Neural cell (in vitro differentiated cells): Measurements from ENCODE around the gene TMED9.

Experiments
- EP300 ChIP-seq: fragments of 450-650 bp; conservative IDR thresholded peaks from 2 replicates; pipeline ENCODE4 v1.6.1; 2014; ENCODE audit warnings: antibody characterized with exemption, mild to moderate bottlenecking, moderate library complexity; ENCODE audit not compliant: poor library complexity, severe bottlenecking
- EZH2 ChIP-seq: fragments of 200-600, 300-800 bp; shearing (Covaris generic), sonication (generic); IDR thresholded peaks from 2 replicates; pipeline ENCODE4 v1.6.1; 2014; ENCODE audit warnings: antibody characterized with exemption, low read length, borderline replicate concordance, mild to moderate bottlenecking; ENCODE audit not compliant: insufficient read depth, poor library complexity, severe bottlenecking
- MXI1 ChIP-seq: fragments of 450-650 bp; conservative IDR thresholded peaks from 2 replicates; pipeline ENCODE4 v1.6.1; 2014; ENCODE audit warnings: antibody characterized with exemption, mild to moderate bottlenecking; ENCODE audit not compliant: poor library complexity, severe bottlenecking
- POLR2AphosphoS5 ChIP-seq: IDR thresholded peaks from 2 replicates; pipeline ENCODE4 v1.6.1; 2012
- RAD21 ChIP-seq: fragments of 450-650 bp; conservative IDR thresholded peaks from 2 replicates; pipeline ENCODE4 v1.6.1; 2014; ENCODE audit warnings: antibody characterized with exemption, mild to moderate bottlenecking, moderate library complexity
- REST ChIP-seq: IDR thresholded peaks from 2 replicates; pipeline ENCODE4 v1.6.1; 2012; ENCODE audit warnings: borderline replicate concordance
- SMC3 ChIP-seq: fragments of 450-650 bp; conservative IDR thresholded peaks from 2 replicates; pipeline ENCODE4 v1.6.1; 2014; ENCODE audit warnings: antibody characterized with exemption, mild to moderate bottlenecking, moderate library complexity; ENCODE audit not compliant: poor library complexity
- TF ChIP-seq, protein P1 (sequence below): fragments of 450-650 bp; IDR thresholded peaks from 2 replicates; pipeline ENCODE4 v1.5.1; 2014; ENCODE audit warnings: antibody characterized with exemption, mild to moderate bottlenecking, moderate library complexity; ENCODE audit not compliant: poor library complexity, severe bottlenecking

DNA sequence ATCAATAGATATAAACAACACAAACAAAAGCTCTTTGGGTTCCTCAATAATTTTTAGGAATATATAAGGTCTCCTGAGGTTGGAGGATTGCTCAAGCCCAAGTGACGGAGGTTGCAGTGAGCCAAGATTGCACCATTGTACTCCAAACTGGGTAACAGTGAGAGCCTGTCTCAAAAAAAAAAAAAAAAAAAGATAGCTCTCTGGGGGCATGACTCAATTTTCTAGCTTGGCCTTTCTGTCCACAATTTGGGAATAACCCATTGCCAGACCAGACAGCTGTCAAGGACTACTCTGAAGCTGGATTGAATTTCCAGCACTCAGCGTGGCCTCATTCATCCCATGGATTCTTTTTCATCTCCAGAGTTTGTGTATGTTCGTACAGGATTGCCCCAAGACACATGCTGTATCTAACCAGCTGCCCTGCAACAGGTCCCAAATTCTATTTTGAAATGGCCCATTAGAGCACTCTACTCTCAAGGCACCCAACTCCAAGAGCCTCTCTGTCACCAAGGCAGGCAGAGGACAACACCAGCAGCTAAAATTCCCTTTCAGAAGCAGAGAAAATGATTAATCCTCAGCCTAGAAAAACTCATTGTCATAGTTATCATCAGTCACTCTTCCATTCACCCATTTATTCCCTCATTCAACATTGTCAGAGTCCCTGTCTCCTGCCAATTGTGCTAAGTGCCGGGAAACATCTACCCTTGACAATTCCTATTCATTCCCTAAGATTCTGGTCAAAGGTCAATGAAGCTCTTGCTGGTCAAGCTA, 46.3 kb upstream of the TMED9 start:
- TF ChIP-seq EZH2 (no peak), SMC3 (no peak), RAD21 (no peak), POLR2AphosphoS5 (no peak), MXI1 (no peak), EP300 (no peak), REST (no peak)
- TF ChIP-seq, protein P1, sequence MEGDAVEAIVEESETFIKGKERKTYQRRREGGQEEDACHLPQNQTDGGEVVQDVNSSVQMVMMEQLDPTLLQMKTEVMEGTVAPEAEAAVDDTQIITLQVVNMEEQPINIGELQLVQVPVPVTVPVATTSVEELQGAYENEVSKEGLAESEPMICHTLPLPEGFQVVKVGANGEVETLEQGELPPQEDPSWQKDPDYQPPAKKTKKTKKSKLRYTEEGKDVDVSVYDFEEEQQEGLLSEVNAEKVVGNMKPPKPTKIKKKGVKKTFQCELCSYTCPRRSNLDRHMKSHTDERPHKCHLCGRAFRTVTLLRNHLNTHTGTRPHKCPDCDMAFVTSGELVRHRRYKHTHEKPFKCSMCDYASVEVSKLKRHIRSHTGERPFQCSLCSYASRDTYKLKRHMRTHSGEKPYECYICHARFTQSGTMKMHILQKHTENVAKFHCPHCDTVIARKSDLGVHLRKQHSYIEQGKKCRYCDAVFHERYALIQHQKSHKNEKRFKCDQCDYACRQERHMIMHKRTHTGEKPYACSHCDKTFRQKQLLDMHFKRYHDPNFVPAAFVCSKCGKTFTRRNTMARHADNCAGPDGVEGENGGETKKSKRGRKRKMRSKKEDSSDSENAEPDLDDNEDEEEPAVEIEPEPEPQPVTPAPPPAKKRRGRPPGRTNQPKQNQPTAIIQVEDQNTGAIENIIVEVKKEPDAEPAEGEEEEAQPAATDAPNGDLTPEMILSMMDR: no peak
